ENCODE results near the gene DSG3.

DSG3 gene, protein sequence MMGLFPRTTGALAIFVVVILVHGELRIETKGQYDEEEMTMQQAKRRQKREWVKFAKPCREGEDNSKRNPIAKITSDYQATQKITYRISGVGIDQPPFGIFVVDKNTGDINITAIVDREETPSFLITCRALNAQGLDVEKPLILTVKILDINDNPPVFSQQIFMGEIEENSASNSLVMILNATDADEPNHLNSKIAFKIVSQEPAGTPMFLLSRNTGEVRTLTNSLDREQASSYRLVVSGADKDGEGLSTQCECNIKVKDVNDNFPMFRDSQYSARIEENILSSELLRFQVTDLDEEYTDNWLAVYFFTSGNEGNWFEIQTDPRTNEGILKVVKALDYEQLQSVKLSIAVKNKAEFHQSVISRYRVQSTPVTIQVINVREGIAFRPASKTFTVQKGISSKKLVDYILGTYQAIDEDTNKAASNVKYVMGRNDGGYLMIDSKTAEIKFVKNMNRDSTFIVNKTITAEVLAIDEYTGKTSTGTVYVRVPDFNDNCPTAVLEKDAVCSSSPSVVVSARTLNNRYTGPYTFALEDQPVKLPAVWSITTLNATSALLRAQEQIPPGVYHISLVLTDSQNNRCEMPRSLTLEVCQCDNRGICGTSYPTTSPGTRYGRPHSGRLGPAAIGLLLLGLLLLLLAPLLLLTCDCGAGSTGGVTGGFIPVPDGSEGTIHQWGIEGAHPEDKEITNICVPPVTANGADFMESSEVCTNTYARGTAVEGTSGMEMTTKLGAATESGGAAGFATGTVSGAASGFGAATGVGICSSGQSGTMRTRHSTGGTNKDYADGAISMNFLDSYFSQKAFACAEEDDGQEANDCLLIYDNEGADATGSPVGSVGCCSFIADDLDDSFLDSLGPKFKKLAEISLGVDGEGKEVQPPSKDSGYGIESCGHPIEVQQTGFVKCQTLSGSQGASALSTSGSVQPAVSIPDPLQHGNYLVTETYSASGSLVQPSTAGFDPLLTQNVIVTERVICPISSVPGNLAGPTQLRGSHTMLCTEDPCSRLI

DNA sequence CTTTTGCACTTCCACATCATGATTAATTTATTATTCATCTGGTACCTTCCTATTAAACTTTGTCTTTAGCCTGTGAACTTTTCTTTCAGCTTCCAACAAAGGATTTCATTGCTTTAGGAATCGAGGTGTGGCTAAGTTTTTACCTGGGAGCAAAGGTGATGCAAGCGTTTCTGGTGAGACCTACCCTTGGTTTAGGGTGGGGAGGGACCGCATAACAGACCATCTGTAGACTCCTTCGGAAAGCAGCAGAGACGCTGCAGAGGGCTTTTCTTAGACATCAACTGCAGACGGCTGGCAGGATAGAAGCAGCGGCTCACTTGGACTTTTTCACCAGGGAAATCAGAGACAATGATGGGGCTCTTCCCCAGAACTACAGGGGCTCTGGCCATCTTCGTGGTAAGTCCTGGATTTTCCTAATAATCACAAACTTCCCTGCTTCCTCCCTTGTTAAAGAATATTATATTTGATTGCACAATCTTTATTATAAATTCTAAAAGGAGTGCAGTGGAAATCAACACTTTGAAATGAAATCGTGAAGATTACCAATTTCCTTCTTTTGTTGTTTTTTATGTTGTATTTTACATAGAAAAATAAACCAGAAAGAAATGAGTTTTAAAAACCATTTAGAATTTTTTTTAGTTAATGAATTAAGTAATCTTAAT, at the start of gene DSG3:
Gene DSG3 (plus strand): TSS at position 212 of the 662 bp plus-strand sequence. CDS start 137 bp downstream, at position 349.
- TF ChIP-seq EZH2phosphoT487 (IDR thresholded peaks at IDR 0.05; ENCODE audit: borderline replicate concordance, low read length): no peak
- TF ChIP-seq, protein P1, sequence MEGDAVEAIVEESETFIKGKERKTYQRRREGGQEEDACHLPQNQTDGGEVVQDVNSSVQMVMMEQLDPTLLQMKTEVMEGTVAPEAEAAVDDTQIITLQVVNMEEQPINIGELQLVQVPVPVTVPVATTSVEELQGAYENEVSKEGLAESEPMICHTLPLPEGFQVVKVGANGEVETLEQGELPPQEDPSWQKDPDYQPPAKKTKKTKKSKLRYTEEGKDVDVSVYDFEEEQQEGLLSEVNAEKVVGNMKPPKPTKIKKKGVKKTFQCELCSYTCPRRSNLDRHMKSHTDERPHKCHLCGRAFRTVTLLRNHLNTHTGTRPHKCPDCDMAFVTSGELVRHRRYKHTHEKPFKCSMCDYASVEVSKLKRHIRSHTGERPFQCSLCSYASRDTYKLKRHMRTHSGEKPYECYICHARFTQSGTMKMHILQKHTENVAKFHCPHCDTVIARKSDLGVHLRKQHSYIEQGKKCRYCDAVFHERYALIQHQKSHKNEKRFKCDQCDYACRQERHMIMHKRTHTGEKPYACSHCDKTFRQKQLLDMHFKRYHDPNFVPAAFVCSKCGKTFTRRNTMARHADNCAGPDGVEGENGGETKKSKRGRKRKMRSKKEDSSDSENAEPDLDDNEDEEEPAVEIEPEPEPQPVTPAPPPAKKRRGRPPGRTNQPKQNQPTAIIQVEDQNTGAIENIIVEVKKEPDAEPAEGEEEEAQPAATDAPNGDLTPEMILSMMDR (IDR thresholded peaks at IDR 0.05; ENCODE audit: low read depth, low read length, poor library complexity, severe bottlenecking): no peak
- no peaks in the 10 kb centered on the region for H3K9me2 ChIP-seq (replicated peaks; ENCODE audit: control insufficient read depth, low read length)

DNA sequence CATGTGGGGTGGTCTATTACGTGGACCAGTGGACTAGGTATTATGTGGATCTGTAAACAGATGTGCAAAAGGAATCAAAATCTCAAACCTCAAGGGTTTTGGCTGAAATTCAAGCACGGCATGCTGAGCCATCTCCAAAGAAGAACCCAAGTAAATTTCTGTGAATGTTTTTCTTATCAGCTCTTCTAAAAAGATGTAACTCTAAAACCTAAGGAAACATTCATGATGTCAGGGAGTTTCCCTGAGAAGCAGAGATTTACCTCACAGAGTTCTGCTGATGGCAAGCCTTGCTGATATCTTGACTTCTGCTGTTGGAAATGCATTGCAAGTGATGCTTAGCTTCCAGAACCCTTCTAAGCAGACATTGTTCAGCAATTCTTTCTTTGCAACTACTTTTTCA, 49.4 kb upstream of the DSG3 start:
- Histone ChIP-seq H3K36me3 (ENCODE audit: control insufficient read depth, low read length) (no peaks in the 10 kb centered on the region), H3K9me3 (ENCODE audit: control insufficient read depth, insufficient read depth, low read length) (no peaks in the 10 kb centered on the region), H3K4me3 (ENCODE audit: low read length) (no peak overlapping the region), H3F3A (ENCODE audit: control insufficient read depth, insufficient read depth) (no peaks in the 10 kb centered on the region), H3K4me1 (ENCODE audit: control insufficient read depth, low read length) (no peaks in the 10 kb centered on the region), H3K79me2 (ENCODE audit: control insufficient read depth, low read length) (no peaks in the 10 kb centered on the region), H4K20me1 (ENCODE audit: control insufficient read depth, insufficient read depth, low read depth, low read length) (no peaks in the 10 kb centered on the region), H3K4me2 (ENCODE audit: low read length) (no peak overlapping the region), H3K27me3 (ENCODE audit: control insufficient read depth, low read length) (0 out of 2 replicates have a peak, but pooled peaks cover 2% of the 10 kb centered on the region), H3K9me2 (replicated peaks; ENCODE audit: control insufficient read depth, low read length) (no peaks in the 10 kb centered on the region), H3K27ac (ENCODE audit: low read depth, low read length) (no peak overlapping the region)
- TF ChIP-seq, protein P1 (IDR thresholded peaks at IDR 0.05; ENCODE audit: low read depth, low read length, poor library complexity, severe bottlenecking): no peak
- TF ChIP-seq EZH2phosphoT487 (IDR thresholded peaks at IDR 0.05; ENCODE audit: borderline replicate concordance, low read length): no peak

More for the DNA sequence above, at the start of gene DSG3:
- Histone ChIP-seq H4K20me1 (ENCODE audit: control insufficient read depth, insufficient read depth, low read depth, low read length) (no peaks in the 10 kb centered on the region), H3K27me3 (ENCODE audit: control insufficient read depth, low read length) (no peaks in the 10 kb centered on the region), H3K4me2 (ENCODE audit: low read length) (no peak within 1 kb of the TSS), H3K79me2 (ENCODE audit: control insufficient read depth, low read length) (no peaks in the 10 kb centered on the region), H3K4me3 (ENCODE audit: low read length) (no peak within 1 kb of the TSS), H3F3A (ENCODE audit: control insufficient read depth, insufficient read depth) (no peaks in the 10 kb centered on the region), H3K36me3 (ENCODE audit: control insufficient read depth, low read length) (no peaks in the 10 kb centered on the region), H3K9me3 (ENCODE audit: control insufficient read depth, insufficient read depth, low read length) (no peaks in the 10 kb centered on the region), H3K27ac (ENCODE audit: low read depth, low read length) (no peak within 1 kb of the TSS), H3K4me1 (ENCODE audit: control insufficient read depth, low read length) (no peaks in the 10 kb centered on the region)

DNA sequence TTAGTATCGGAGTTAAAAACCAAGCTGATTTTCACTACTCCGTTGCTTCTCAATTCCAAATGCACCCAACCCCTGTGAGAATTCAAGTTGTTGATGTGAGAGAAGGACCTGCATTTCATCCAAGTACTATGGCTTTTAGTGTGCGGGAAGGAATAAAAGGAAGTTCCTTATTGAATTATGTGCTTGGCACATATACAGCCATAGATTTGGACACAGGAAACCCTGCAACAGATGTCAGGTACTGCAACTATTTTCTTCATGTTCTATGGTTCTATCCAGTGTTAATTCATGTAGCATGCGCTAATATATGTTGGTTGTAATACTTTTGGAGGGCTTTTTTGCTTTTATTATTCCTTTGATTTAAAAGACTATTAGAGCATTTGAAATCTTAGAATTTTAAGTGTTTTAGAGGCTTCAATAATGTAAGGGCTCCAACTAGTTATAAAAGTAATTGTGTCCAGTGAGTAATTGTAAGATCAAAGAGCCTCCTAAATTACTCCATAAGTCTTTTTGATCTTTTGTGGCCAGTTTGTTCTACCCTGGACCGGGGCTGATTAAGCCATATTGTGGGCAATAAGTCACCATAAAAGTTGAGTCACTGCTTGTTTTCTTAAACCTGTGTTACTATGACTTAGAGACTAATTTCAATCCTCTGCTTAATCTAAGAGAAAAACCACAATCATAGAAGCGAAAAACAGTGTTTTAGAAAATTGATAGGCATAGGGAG, 48.1 kb upstream of the DSG3 start:
- no peak overlapping the region for H3K4me3 ChIP-seq (ENCODE audit: low read length)
- no peak overlapping the region for H3K27ac ChIP-seq (ENCODE audit: low read depth, low read length)
- H3K9me3 ChIP-seq (ENCODE audit: control insufficient read depth, insufficient read depth, low read length): no peaks in the 10 kb centered on the region
- no peaks in the 10 kb centered on the region for H4K20me1 ChIP-seq (ENCODE audit: control insufficient read depth, insufficient read depth, low read depth, low read length)
- no peaks in the 10 kb centered on the region for H3K9me2 ChIP-seq (replicated peaks; ENCODE audit: control insufficient read depth, low read length)
- no peaks in the 10 kb centered on the region for H3K4me1 ChIP-seq (ENCODE audit: control insufficient read depth, low read length)
- H3K4me2 ChIP-seq (ENCODE audit: low read length): no peak overlapping the region
- 0 out of 2 replicates have a peak, but pooled peaks cover 2% of the 10 kb centered on the region for H3K27me3 ChIP-seq (ENCODE audit: control insufficient read depth, low read length)
- H3K79me2 ChIP-seq (ENCODE audit: control insufficient read depth, low read length): no peaks in the 10 kb centered on the region
- H3K36me3 ChIP-seq (ENCODE audit: control insufficient read depth, low read length): no peaks in the 10 kb centered on the region
- TF ChIP-seq, protein P1 (IDR thresholded peaks at IDR 0.05; ENCODE audit: low read depth, low read length, poor library complexity, severe bottlenecking): no peak
- no peak for TF ChIP-seq EZH2phosphoT487 (IDR thresholded peaks at IDR 0.05; ENCODE audit: borderline replicate concordance, low read length)
- H3F3A ChIP-seq (ENCODE audit: control insufficient read depth, insufficient read depth): no peaks in the 10 kb centered on the region
